NCI-H748 (cell line): ENCODE measurements around the gene DNAJB5.
A peak's percentile ranks its signal among the peaks of the same experiment; 100 is the strongest.

Experiments used
- DNase-seq: peaks from one replicate; lab custom pipeline; 2025; ENCODE audit not compliant: unreplicated experiment; lab: John Stamatoyannopoulos, UW

Gene DNAJB5

GRCh38 chr9:34983209-34983608, 6.3 kb upstream of the DNAJB5 start:
- no peak for DNase-seq

- DNase-seq = no peak
Observed at GRCh38 chr9:34984049-34984448, 5.5 kb upstream of the DNAJB5 start.

- DNase-seq = peak; percentile 68
Observed at GRCh38 chr9:34985311-34985899, 4.1 kb upstream of the DNAJB5 start.

GRCh38 chr9:34986540-34987047, 3.0 kb upstream of the DNAJB5 start:
- peak; percentile 85 for DNase-seq

GRCh38 chr9:34987160-34987901, 2.2 kb upstream of the DNAJB5 start:
- peak; percentile 36 for DNase-seq

GRCh38 chr9:34988218-34989002, 1.1 kb upstream of the DNAJB5 start:
- peak; percentile 7 for DNase-seq

- peak; percentile 77 for DNase-seq
Observed at GRCh38 chr9:34989946-34990635, 546 bp downstream of the DNAJB5 start.

- DNase-seq = no peak
Observed at GRCh38 chr9:34990908-34991606, 1.5 kb downstream of the DNAJB5 start.

- DNase-seq = no peak
Observed at GRCh38 chr9:34991607-34992375, 2.2 kb downstream of the DNAJB5 start.

- DNase-seq = no peak
Observed at GRCh38 chr9:34992376-34992951, 2.9 kb downstream of the DNAJB5 start.

GRCh38 chr9:34993502-34994259, 4.1 kb downstream of the DNAJB5 start:
- DNase-seq = no peak

GRCh38 chr9:34994260-34994899, 4.8 kb downstream of the DNAJB5 start:
- peak; percentile 66 for DNase-seq

- DNase-seq = no peak
Observed at GRCh38 chr9:34994900-34995669, 5.5 kb downstream of the DNAJB5 start.

GRCh38 chr9:34995670-34996060, 6.1 kb downstream of the DNAJB5 start:
- no peak for DNase-seq

GRCh38 chr9:34996181-34996904, 6.8 kb downstream of the DNAJB5 start:
- DNase-seq = no peak

GRCh38 chr9:34996905-34997279, 7.3 kb downstream of the DNAJB5 start:
- DNase-seq = no peak

GRCh38 chr9:34997379-34997781, 7.8 kb downstream of the DNAJB5 start:
- DNase-seq = no peak
